Stimulated activated CD4-positive, alpha-beta T cell treated with anti-CD3 and anti-CD28 coated beads, TNF-alpha, amount 100 ng/mL, for 4 hours (primary cell): ENCODE measurements around the gene GOLGA6L10.
A peak's percentile ranks its signal among the peaks of the same experiment; 100 is the strongest.
"Not testable (repeated sequence)": the region's sequence is repeated elsewhere in the genome, so short reads cannot be mapped to it uniquely, and the experiment has no call there.

ENCODE experiments used
- DNase-seq, 3 experiments: peaks; one replicate each; pipeline ENCODE4 v3.0.0-alpha.2; 2020; ENCODE audit warnings: low read depth in 3 of 3

GOLGA6L10 gene

DNA sequence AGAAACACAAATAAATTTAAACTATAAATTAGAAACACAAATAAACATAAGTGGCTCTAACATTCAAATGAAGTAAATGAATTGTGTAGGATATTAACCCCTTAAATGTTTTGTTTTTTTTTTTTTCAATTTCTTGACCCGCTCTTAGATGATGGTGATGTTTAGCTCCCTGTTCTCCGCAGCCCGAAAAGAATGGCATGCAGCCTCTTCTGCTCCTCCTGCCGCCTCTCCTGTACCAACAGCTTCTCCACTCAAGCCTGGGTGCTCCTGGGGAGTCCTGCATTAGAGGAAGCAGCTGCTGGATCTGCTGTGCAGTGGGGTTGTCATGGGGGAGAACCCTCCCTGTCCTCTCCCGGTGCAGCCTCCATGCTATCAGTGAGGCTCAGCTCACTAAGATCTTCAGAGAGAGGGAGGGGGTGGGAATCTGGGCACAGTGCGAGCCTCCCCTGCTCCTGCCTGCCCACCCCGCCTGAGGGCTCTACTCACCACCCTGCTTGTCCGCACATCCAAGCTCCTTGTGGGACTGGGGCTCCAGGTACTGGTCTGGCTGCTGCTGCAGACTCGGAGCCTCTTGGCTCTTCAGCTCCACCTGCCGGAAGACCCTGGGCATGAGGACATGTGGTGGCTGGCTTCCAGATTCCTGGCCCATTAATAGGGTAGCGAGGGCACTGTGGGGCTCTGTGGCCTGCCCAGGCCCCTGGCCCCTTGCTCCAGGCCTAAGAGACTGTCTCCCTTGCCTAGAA is 6.5 kb downstream of the GOLGA6L10 start:
- DNase-seq: peak in 2 of 3 experiments; percentile 4 to 8

DNA sequence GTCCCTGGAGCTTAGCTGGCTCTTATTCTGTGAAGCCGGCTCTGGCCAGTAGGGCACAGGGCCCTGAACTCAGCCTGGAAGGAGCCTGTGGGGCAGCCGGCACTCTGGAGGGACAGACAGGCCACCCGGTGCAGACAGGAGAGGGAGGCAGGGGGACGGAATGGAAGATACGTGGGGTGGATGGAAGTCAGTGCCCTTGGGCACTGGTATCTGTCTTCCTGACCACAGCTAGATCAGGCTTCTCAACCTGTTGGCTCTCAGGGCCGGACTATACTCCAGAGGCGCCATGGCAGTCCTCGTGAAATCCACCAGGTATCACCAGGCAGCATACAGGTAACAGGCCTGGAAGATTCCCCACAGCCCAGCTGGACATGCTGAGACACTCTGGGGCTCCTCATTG is 10.7 kb downstream of the GOLGA6L10 start:
- not testable (repeated sequence) for DNase-seq

DNA sequence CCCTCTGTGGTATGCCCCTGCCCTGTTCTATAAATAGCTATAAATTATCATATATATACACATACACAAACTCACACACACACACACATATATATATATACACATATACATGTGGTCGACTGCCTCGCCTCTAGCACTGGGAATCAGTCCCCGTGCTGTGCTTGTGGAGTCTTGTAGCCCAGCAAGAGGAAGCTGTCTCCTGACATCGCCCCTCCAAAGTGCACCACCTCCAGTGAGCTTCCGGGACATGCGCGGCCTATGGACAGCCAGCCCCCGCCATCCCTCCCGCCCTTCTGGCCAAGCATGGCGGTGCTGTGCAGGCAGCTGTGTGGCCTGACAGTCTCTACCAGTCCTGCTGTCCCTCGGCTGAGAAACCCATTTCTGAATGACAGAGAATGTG is 11.2 kb downstream of the GOLGA6L10 start:
- DNase-seq: not testable (repeated sequence)

DNA sequence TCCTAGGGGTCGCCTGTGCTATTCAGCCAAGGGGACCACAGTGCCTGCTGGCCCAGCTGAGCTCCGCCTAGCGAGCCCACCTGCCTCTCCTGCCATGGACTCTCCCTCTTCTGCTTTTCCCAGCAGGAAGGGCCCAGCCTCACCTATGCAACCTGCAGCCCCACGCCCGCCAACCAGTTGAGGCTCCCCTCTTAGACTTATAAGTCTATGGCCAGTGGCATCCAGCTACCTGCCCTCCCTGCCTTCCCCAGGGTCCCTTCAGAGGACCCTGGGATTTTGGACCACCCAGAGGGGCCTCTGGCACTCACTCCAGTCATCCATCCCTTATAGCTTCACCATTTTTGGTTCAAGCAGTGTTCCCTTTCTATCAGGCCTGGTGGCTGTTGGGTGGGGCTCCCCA is 12.2 kb downstream of the GOLGA6L10 start:
- DNase-seq: not testable (repeated sequence)

DNA sequence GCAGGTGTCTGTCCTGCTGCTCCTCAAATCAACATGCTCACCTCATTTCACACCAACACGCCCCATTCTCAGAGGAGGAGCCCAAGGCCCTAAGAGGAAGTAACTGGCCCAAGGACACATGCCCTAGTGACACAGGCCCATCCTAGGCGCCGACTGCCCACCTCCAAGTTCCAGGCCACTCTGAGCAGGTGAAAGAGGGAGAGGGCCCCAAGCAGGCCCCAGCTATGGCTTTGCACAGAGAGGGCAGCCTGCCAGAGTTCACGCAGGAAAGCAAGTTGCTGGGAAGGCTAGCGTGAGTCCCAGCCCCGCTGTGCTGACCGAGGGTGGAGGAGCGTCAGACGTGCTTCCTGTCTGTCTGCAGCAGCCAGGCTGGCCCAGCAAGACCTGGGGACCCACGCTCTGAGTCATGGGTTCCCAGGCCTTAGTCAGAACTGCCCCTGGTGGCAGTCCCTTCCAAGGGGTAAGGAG is 13.1 kb downstream of the GOLGA6L10 start:
- not testable (repeated sequence) for DNase-seq

DNA sequence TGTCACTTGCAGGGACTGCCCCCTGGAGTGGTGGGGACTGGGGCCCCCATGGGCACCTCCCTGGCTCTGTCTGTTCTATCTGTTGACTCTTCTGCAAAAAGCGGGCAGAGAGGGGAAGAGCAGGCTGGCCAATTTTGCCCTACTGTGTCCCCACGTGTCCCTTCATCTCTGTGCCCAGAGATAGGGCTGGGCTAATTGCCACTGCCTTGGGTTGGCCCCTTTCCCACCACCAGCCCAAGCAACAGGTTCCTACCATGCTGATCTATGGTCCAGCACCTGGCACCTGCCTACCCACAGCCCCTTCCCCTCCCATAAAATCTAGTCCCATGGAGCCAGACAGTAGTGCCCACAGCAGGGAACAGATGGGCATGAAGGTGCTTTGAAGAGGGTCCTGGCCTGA is 14.3 kb downstream of the GOLGA6L10 start:
- DNase-seq: not testable (repeated sequence)

DNA sequence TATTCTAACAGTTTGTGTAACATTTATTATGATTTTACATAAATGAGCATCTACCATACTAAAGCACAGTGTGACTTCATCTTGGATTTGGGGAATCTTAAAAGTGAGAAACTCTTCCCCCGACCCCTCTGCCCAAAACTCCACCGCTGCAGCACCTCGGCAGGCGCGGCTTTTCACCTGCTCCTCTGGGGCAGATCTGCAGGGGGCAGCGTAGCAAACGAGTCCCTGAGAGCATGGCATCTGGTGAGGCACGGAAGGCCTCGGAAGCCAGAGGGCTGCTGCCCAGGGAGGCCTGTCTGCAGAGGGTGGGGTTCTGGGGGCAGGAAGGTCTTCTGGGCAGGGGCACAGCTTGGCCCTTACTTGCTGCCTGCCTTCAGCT is 14.7 kb downstream of the GOLGA6L10 start:
- not testable (repeated sequence) for DNase-seq

DNA sequence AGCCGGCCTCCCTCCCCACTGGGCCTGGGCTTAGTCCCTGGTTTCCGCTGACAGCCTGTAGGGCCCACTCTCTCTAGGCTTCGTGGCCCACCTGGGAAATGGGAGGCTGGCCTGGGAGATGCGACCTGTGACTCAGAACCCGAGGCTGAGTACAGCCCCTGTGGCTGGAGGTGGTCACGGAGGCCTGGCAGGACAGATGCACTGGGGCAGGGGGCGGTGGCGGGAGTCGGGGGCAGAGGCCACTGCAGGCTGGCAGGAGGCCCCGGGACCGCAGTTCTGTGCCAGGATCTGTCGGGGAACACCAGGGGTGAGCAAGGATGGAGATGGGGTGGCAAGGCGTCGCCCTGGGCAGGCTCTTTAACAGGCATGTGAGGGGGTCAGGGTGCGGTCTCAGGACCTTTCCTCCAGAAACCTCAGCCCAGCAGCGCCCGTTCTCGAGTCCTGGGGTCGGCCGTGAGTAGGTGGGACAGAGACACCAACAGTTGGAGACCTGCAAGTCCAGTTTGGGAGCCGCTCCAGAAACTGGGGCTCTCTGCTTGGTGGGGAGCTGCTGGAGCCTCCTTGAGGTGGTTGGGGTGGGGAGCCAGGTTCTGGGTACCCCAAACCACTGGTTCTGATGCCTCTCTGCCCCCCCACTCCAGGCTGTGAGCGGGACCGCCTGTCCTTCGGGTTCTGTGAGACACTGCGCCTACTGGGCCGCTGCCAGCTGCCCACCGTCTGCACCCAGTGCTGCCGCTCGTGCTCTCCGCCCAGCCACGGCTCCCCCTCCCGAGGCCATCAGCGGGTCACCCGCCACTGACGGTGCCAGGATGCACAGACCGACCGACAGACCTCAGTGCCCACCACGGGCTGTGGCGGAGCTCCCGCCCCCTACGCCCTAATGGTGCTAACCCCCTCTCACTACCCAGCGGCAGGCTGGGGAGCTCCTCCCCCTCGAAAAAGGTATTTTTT is 15.4 kb downstream of the GOLGA6L10 start:
- DNase-seq: not testable (repeated sequence)

DNA sequence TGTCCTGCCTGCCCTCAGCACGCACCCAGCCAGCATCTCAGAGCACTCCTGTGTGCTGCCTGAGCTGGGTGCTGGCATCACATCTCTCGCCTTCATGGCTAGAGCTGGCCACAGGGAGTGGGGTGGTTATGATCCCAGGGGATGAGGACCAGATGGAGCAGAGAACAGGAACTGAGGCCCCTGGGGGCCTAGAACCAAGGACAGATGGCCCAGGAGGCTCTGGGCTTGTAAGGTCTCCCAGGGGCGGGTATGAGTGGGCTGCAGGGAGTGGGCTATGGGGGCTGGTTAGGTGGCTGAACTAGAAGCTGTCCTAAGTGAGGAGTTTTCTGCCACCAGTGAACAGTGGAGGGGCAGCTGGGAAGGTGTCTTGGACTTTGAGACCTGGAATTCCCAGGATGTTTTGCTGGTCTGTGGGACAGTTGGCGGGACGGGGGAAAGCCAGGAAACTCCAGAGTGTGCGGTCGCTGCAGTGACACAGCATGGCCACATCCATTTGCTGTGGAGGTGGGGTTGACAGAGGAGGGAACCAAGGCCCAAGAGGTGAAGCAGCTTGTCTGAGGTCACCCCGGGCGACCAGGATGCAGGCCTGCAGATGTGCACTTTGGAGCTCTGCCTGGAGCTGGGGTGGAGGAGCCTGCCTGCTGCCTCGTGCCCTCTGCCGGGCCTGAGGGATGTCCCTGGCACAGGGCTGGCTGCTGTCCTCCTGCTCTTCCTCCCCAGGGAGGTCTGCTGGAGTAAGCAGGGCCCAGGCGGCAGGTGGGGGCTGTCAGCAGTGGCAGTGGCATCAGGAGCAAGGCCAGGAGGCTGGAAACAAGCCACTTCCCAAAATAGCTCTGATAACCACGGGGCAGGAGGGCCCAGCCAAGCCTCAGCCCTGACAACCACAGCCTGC is 16.3 kb downstream of the GOLGA6L10 start:
- DNase-seq: not testable (repeated sequence)

DNA sequence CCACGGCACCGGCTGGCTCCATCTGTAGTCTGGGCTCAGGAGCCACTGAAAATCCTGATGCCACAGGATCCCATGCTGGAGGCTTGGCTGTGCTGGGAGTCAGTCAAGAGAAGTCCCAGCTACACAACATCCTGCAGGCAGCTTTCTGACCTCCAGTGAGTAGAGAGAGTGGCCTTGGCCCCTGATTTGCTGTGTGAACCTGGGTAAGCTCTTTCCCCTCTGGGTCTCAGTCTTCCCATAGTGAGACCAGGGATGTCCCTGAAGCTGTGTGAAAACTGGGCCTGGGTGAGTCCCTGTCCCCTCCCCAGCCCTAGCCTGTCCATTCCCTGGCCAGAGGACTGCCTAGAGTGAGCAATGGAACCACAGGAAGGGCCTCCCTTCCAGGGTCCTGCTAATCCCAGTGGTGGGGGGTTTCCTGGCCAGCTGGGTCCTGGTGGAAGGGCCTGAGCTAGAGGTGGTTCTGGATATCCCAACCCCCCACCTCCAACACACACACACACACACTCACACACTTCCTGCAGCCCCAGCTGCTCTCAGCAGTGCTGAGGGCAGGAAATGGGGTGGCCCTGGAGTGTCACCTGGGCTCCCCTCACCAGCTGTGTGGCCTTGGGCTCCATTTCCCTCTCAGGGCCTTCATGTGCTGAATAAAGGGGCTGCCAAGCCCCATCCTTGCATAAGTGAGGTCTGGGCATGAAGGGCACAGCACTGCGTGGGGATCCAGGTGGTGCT is 17.5 kb downstream of the GOLGA6L10 start:
- DNase-seq: not testable (repeated sequence)

DNA sequence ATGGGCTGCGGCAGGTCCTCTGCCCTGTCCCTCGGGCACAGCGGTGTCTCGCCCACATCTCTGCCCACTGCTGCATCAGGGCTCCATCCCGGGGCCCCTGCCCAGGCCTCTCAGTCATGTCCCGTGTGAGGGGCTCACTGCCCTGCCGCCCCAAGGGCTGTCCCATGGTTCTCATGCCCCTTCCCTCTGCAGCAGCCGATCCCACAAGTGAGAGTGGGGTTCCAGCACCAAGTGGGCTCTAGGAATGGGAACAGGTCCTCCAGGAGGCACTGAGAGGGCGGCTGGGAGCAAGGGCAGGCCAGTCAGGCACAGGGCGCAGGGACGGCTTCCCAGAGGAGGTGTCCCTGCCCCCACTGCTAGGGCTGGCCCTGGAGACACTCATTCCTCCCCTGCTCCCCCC is 18.4 kb downstream of the GOLGA6L10 start:
- not testable (repeated sequence) for DNase-seq

DNA sequence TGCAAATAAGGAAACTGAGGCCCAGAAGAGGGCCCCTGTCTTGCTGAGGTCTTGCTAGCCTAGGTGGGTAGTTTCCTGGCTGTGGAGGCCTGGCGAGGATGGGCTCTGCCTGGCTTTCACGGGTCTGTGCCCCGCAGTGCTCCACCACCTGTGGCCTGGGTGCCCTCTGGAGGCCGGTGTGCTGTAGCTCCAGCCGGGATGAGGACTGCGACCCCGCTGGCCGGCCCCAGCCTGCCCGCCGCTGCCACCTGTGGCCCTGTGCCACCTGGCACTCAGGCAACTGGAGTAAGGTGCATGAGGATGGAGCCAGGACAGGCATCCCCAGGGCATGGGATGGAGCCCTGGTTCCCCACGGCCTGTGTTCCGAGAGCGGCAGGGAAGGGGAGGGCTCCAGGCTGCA is 20.2 kb downstream of the GOLGA6L10 start:
- not testable (repeated sequence) for DNase-seq

DNA sequence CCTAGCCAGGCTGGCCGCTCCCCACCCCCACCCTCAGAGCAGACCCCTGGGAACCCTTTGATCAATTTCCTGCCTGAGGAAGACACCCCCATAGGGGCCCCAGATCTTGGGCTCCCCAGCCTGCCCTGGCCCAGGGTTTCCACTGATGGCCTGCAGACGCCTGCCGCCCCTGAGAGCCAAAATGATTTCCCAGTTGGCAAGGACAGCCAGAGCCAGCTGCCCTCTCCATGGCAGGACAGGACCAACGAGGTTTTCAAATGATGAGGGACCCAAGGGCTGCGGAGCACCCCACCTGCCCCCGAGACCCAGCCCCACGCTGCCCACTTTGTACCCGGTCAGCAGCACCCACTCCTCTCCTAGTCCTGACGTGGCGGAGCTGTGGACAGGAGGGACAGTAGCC is 21.9 kb downstream of the GOLGA6L10 start:
- DNase-seq: not testable (repeated sequence)

DNA sequence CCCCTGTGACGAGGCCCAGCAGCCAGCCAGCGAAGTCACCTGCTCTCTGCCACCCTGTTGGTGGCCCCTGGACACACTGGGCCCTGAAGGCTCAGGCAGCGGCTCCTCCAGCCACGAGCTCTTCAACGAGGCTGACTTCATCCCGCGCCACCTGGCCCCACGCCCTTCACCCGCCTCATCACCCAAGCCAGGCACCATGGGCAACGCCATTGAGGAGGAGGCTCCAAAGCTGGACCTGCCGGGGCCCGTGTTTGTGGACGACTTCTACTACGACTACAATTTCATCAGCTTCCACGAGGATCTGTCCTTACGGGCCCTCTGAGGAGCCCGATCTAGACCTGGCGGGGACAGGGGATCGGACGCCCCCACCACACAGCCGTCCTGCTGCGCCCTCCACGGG is 22.4 kb downstream of the GOLGA6L10 start:
- not testable (repeated sequence) for DNase-seq

DNA sequence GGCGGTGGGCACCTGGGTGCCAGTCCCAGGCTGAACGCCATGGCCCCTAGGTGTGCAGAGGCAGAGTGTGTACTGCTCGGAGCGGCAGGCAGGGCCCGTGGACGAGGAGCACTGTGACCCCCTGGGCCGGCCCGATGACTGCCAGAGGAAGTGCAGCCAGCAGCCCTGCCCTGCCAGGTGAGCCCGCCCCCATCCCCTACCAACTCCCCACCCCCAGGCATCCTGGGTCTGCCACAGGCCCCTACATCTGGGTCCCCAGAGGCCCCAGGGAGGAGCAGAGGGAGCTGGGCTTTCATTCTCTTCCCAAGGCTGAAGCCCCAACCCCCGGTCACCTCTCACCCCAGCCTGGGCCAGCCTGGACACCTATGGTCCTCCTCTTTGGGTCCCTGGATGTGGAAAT is 23.6 kb downstream of the GOLGA6L10 start:
- not testable (repeated sequence) for DNase-seq

DNA sequence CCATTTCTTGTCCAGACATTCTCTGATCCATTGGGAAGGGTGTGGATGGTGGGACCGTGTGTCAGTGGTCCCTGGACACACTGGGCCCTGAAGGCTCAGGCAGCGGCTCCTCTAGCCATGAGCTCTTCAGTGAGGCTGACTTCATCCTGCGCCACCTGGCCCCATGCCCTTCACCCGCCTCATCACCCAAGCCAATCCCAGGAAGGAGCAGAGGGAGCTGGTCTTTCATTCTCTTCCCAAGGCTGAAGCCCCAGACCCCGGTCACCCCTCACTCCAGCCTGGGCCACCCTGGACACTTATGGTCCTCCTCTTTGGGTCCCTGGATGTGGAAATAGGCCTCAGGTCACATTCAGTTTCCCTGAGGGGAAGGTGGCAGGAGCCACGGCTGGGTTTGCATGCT is 24.4 kb downstream of the GOLGA6L10 start:
- DNase-seq: not testable (repeated sequence)

DNA sequence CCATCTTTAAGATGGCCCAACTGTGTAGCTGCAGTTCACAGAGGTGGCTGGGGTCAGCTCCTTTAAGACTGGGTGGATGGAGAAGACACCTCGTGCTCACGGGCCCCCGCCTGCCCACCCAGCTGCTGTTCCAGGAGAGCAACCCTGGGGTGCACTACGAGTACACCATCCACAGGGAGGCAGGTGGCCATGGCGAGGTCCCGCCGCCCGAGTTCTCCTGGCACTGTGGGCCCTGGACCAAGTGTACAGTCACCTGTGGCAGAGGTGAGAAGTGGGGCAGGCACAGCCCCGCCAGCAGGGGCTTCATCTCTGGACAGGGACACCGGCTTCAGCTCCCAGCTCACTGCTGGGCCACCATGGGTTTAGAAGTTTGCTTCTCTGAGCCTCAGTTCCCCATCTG is 26.8 kb downstream of the GOLGA6L10 start:
- not testable (repeated sequence) for DNase-seq

DNA sequence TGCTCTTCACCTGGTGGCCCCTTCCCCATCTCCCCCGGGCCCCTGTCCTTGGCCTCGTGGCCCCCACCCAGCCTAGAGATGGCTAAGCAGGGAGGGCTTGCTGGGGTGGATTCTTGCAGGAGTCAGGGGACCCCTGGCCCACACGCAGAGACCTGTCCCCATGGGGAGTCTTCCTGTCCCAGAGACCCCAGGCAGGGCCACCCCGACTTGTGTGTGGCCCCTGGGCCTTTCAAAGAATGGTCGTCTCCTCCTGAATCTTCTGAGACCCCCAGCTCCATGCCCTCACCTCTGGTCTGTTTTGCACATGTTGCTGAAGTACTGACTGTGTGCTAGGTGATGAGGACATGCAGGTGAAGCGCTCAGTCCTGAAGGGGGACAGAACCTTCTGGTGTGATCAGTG is 28.4 kb downstream of the GOLGA6L10 start:
- DNase-seq: not testable (repeated sequence)

DNA sequence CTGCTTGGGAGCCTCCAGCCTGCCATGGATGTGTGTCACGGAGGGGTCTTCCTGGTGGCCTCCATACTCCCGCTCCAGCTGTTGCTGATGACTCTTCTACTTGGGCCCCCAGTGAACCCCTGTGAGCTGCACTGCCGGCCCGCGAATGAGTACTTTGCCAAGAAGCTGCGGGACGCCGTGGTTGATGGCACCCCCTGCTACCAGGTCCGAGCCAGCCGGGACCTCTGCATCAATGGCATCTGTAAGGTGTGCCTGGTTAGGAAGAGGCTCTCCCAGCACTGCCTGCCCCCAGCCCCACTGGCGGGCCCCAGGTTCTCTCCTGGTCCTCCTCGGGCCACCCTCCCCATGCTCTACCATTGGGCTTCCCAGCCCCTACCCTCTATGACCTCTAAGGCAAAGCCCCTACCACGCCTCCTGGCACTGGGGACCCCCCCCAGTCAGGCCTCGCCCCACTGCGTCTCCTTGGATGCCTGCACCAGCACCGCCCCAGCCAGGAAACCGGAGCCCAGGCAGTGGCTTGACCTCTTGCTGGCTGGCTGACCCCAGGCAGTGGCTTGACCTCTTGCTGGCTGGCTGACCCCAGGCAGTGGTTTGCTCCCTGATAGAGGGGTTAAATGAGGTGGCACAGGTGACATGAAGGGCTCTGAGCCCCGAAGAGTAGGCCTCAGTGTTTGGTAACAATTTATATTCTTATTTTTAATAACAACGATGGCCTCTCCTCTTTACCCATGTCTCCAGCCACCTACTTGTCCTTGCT is 29.6 kb downstream of the GOLGA6L10 start:
- not testable (repeated sequence) for DNase-seq

DNA sequence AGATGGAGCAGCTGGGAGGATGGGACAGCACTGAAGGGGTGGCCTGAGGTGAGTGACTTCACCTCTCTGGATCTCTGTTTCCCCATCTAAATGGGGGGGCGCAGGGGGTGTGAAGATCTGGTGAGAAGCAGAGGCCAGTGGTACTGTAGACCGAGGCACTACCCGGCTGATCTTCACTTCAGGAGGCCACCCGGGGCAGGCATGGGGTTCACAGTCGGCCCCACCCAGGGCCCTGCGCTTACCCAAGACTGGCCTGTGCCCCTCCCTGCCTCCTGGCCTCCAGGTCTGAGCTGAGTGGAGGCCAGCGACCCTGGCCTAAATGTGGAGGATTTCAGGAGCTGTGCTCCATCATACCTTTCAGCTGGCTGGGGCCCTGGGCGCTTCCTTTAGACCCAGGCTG is 31.0 kb downstream of the GOLGA6L10 start:
- DNase-seq: not testable (repeated sequence)
